ENCODE measurements around the gene SCAMP4.

Gene SCAMP4

GRCh38 chr19:1865172-1866010 is 39.8 kb upstream of the SCAMP4 start:
- H3K4me1 ChIP-seq (ENCODE audit: control insufficient read depth, low read depth, low read length): peaks cover 7% of the 10 kb centered on the region
- peaks cover 4% of the 10 kb centered on the region for H3K79me1 ChIP-seq (ENCODE audit: low read length)
- no peaks in the 10 kb centered on the region for H3K36me3 ChIP-seq (ENCODE audit: control insufficient read depth, insufficient read depth, low read length)
- peak overlapping the region; percentile 86 for H3K9ac ChIP-seq (ENCODE audit: low read length)
- WGBS (ENCODE audit: extremely low coverage, insufficient coverage, low lambda C conversion rate): no CpG with 5 or more reads among the region's 17 CpGs
- H3K56ac ChIP-seq (ENCODE audit: low read length): peak overlapping the region; percentile 96
- peak overlapping the region; percentile 85 for H3K23ac ChIP-seq (ENCODE audit: low read length)
- no peak overlapping the region for H2BK120ac ChIP-seq (ENCODE audit: low read depth, low read length)
- H3K4me3 ChIP-seq (ENCODE audit: low read length): no peak overlapping the region
- peaks cover 21% of the 10 kb centered on the region for H3K79me2 ChIP-seq (ENCODE audit: control insufficient read depth, insufficient read depth, low read length)
- DNase-seq: no peak
- no peak overlapping the region for H2BK5ac ChIP-seq (ENCODE audit: low read length)
- H2BK15ac ChIP-seq (replicated peaks; ENCODE audit: low read depth): no peak overlapping the region
- peak overlapping the region; percentile 3 for H3K18ac ChIP-seq (ENCODE audit: low read length)
- H3K27me3 ChIP-seq (ENCODE audit: insufficient read depth, low read length, poor library complexity): no peaks in the 10 kb centered on the region
- H4K8ac ChIP-seq (ENCODE audit: low read depth, low read length): no peak overlapping the region
- no peak overlapping the region for H3K4ac ChIP-seq (ENCODE audit: low read depth, low read length)
- peak overlapping the region; percentile 74 for H3K4me2 ChIP-seq (ENCODE audit: low read length)
- no peak overlapping the region for H2AK5ac ChIP-seq (ENCODE audit: low read length)
- H4K5ac ChIP-seq (ENCODE audit: low read length): no peak overlapping the region
- H3K27ac ChIP-seq (ENCODE audit: low read depth, low read length): no peak overlapping the region

GRCh38 chr19:1866693-1867348 is 38.4 kb upstream of the SCAMP4 start:
- no peak overlapping the region for H2BK120ac ChIP-seq (ENCODE audit: low read depth, low read length)
- H3K79me1 ChIP-seq (ENCODE audit: low read length): no peaks in the 10 kb centered on the region
- H3K4me3 ChIP-seq (ENCODE audit: low read length): no peak overlapping the region
- no peak overlapping the region for H4K8ac ChIP-seq (ENCODE audit: low read depth, low read length)
- H3K4me1 ChIP-seq (ENCODE audit: control insufficient read depth, low read depth, low read length): no peaks in the 10 kb centered on the region
- no peaks in the 10 kb centered on the region for H3K27me3 ChIP-seq (ENCODE audit: insufficient read depth, low read length, poor library complexity)
- H3K79me2 ChIP-seq (ENCODE audit: control insufficient read depth, insufficient read depth, low read length): peaks cover 6% of the 10 kb centered on the region
- H3K4me2 ChIP-seq (ENCODE audit: low read length): no peak overlapping the region
- H3K27ac ChIP-seq (ENCODE audit: low read depth, low read length): no peak overlapping the region
- no peak for DNase-seq
- H4K5ac ChIP-seq (ENCODE audit: low read length): no peak overlapping the region
- H2BK5ac ChIP-seq (ENCODE audit: low read length): no peak overlapping the region
- H2BK15ac ChIP-seq (replicated peaks; ENCODE audit: low read depth): no peak overlapping the region
- no peaks in the 10 kb centered on the region for H3K36me3 ChIP-seq (ENCODE audit: control insufficient read depth, insufficient read depth, low read length)
- no peak overlapping the region for H3K4ac ChIP-seq (ENCODE audit: low read depth, low read length)
- no peak overlapping the region for H2AK5ac ChIP-seq (ENCODE audit: low read length)
- H3K23ac ChIP-seq (ENCODE audit: low read length): no peak overlapping the region
- no CpG with 5 or more reads among the region's 8 CpGs for WGBS (ENCODE audit: extremely low coverage, insufficient coverage, low lambda C conversion rate)
- no peak overlapping the region for H3K56ac ChIP-seq (ENCODE audit: low read length)
- no peak overlapping the region for H3K9ac ChIP-seq (ENCODE audit: low read length)
- H3K18ac ChIP-seq (ENCODE audit: low read length): no peak overlapping the region

- DNase-seq: no peak
- no peak overlapping the region for H4K5ac ChIP-seq (ENCODE audit: low read length)
- H3K4ac ChIP-seq (ENCODE audit: low read depth, low read length): no peak overlapping the region
- no peak overlapping the region for H3K27ac ChIP-seq (ENCODE audit: low read depth, low read length)
- H3K9ac ChIP-seq (ENCODE audit: low read length): no peak overlapping the region
- no peak overlapping the region for H4K8ac ChIP-seq (ENCODE audit: low read depth, low read length)
- no peaks in the 10 kb centered on the region for H3K27me3 ChIP-seq (ENCODE audit: insufficient read depth, low read length, poor library complexity)
- no peaks in the 10 kb centered on the region for H3K4me1 ChIP-seq (ENCODE audit: control insufficient read depth, low read depth, low read length)
- H2BK5ac ChIP-seq (ENCODE audit: low read length): no peak overlapping the region
- no peak overlapping the region for H2AK5ac ChIP-seq (ENCODE audit: low read length)
- H3K4me3 ChIP-seq (ENCODE audit: low read length): no peak overlapping the region
- no peak overlapping the region for H2BK120ac ChIP-seq (ENCODE audit: low read depth, low read length)
- H2BK15ac ChIP-seq (replicated peaks; ENCODE audit: low read depth): no peak overlapping the region
- no peak overlapping the region for H3K4me2 ChIP-seq (ENCODE audit: low read length)
- peaks cover 1% of the 10 kb centered on the region for H3K79me2 ChIP-seq (ENCODE audit: control insufficient read depth, insufficient read depth, low read length)
- no peak overlapping the region for H3K23ac ChIP-seq (ENCODE audit: low read length)
- no peak overlapping the region for H3K56ac ChIP-seq (ENCODE audit: low read length)
- no CpG with 5 or more reads among the region's 9 CpGs for WGBS (ENCODE audit: extremely low coverage, insufficient coverage, low lambda C conversion rate)
- no peaks in the 10 kb centered on the region for H3K79me1 ChIP-seq (ENCODE audit: low read length)
- H3K36me3 ChIP-seq (ENCODE audit: control insufficient read depth, insufficient read depth, low read length): no peaks in the 10 kb centered on the region
- H3K18ac ChIP-seq (ENCODE audit: low read length): no peak overlapping the region
These were observed 37.9 kb upstream of the SCAMP4 start for GRCh38 chr19:1867349-1867724.

- no peak overlapping the region for H2AK5ac ChIP-seq (ENCODE audit: low read length)
- no peak overlapping the region for H3K23ac ChIP-seq (ENCODE audit: low read length)
- no peak overlapping the region for H3K9ac ChIP-seq (ENCODE audit: low read length)
- no peak overlapping the region for H4K5ac ChIP-seq (ENCODE audit: low read length)
- no peak overlapping the region for H3K27ac ChIP-seq (ENCODE audit: low read depth, low read length)
- no peaks in the 10 kb centered on the region for H3K27me3 ChIP-seq (ENCODE audit: insufficient read depth, low read length, poor library complexity)
- H2BK120ac ChIP-seq (ENCODE audit: low read depth, low read length): no peak overlapping the region
- no peak overlapping the region for H2BK5ac ChIP-seq (ENCODE audit: low read length)
- DNase-seq: no peak
- H2BK15ac ChIP-seq (replicated peaks; ENCODE audit: low read depth): no peak overlapping the region
- no peak overlapping the region for H3K18ac ChIP-seq (ENCODE audit: low read length)
- no peak overlapping the region for H3K4me2 ChIP-seq (ENCODE audit: low read length)
- H4K8ac ChIP-seq (ENCODE audit: low read depth, low read length): no peak overlapping the region
- H3K79me2 ChIP-seq (ENCODE audit: control insufficient read depth, insufficient read depth, low read length): peaks cover 10% of the 10 kb centered on the region
- H3K4me3 ChIP-seq (ENCODE audit: low read length): no peak overlapping the region
- H3K56ac ChIP-seq (ENCODE audit: low read length): no peak overlapping the region
- no peak overlapping the region for H3K4ac ChIP-seq (ENCODE audit: low read depth, low read length)
- WGBS (ENCODE audit: extremely low coverage, insufficient coverage, low lambda C conversion rate): no CpG with 5 or more reads among the region's 7 CpGs
- no peaks in the 10 kb centered on the region for H3K36me3 ChIP-seq (ENCODE audit: control insufficient read depth, insufficient read depth, low read length)
- H3K4me1 ChIP-seq (ENCODE audit: control insufficient read depth, low read depth, low read length): no peaks in the 10 kb centered on the region
- peaks cover 5% of the 10 kb centered on the region for H3K79me1 ChIP-seq (ENCODE audit: low read length)
These were observed 36.2 kb upstream of the SCAMP4 start for GRCh38 chr19:1868971-1869370.

- Histone ChIP-seq H4K5ac (ENCODE audit: low read length) (no peak overlapping the region), H3K4me3 (ENCODE audit: low read length) (no peak overlapping the region), H2BK15ac (replicated peaks; ENCODE audit: low read depth) (no peak overlapping the region), H3K36me3 (ENCODE audit: control insufficient read depth, insufficient read depth, low read length) (no peaks in the 10 kb centered on the region), H2AK5ac (ENCODE audit: low read length) (no peak overlapping the region), H3K79me1 (ENCODE audit: low read length) (peaks cover 7% of the 10 kb centered on the region), H3K23ac (ENCODE audit: low read length) (no peak overlapping the region), H3K18ac (ENCODE audit: low read length) (no peak overlapping the region), H4K8ac (ENCODE audit: low read depth, low read length) (no peak overlapping the region), H3K4me1 (ENCODE audit: control insufficient read depth, low read depth, low read length) (no peaks in the 10 kb centered on the region), H2BK5ac (ENCODE audit: low read length) (no peak overlapping the region), H3K4ac (ENCODE audit: low read depth, low read length) (no peak overlapping the region), H3K4me2 (ENCODE audit: low read length) (no peak overlapping the region), H3K56ac (ENCODE audit: low read length) (no peak overlapping the region), H3K27me3 (ENCODE audit: insufficient read depth, low read length, poor library complexity) (no peaks in the 10 kb centered on the region), H2BK120ac (ENCODE audit: low read depth, low read length) (no peak overlapping the region), H3K79me2 (ENCODE audit: control insufficient read depth, insufficient read depth, low read length) (peaks cover 21% of the 10 kb centered on the region), H3K27ac (ENCODE audit: low read depth, low read length) (no peak overlapping the region), H3K9ac (ENCODE audit: low read length) (no peak overlapping the region)
- DNase-seq: no peak
- no CpG with 5 or more reads among the region's 15 CpGs for WGBS (ENCODE audit: extremely low coverage, insufficient coverage, low lambda C conversion rate)
These were observed 34.0 kb upstream of the SCAMP4 start for GRCh38 chr19:1871140-1871597.
